ENCODE data around the gene CYP27B1. TPM values are rescaled to one million over a fixed set of nuclear protein-coding genes. Genes with fewer than 3 reads are reported as not detected.
A peak's percentile ranks its signal among the peaks of the same experiment; 100 is the strongest.

Gene CYP27B1
- total and polyA plus RNA-seq, 2 experiments from 2014 or later = 1.1 to 2.7 TPM

DNA sequence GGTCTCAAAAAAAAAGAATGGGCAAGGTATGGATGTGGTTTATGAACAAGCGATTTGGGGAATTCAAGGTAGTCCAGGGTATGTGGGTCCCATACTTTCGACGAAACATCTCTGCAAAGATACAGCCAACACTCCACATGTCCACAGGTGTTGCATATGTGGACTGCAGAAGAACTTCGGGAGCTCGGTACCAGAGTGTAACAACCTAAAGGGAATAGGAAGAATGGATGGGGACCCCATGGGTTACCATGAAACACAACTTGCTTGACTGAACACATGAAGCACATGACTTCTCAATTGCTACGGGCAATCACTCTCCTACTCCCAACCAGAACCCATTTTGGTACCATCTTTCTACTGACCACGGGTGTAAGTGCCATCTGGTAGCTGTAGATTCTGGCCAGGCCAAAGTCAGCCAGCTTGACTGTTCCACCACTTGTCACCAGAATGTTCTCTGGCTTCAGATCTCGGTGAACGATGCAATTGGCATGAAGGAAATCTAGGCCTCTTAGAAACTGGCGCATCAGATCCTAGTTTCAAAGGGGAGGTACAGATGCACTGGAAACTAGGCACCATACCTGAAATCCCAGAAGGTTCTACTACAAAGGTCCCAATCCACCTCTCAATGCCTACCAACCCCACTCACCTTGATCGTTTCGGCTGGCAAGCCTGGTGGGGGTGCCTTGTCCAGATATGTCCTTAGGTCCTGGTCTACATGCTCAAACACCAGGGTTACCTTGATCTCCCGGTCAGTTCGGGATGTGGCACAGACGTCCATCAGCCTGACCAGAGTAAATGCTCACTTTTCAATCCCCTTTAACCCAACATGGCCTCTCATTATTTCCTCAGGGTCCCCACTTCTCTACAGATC, 16.1 kb downstream of the CYP27B1 start:
- TF ChIP-seq ZNF114 (CRISPR knock-in tag; IDR thresholded peaks at IDR 0.05) (no peak), CREB1 (CRISPR knock-in tag; IDR thresholded peaks at IDR 0.05; ENCODE audit: low read depth) (no peak), EZH2phosphoT487 (IDR thresholded peaks at IDR 0.05; ENCODE audit: unreplicated experiment) (no peak)
- TF ChIP-seq, protein P1, sequence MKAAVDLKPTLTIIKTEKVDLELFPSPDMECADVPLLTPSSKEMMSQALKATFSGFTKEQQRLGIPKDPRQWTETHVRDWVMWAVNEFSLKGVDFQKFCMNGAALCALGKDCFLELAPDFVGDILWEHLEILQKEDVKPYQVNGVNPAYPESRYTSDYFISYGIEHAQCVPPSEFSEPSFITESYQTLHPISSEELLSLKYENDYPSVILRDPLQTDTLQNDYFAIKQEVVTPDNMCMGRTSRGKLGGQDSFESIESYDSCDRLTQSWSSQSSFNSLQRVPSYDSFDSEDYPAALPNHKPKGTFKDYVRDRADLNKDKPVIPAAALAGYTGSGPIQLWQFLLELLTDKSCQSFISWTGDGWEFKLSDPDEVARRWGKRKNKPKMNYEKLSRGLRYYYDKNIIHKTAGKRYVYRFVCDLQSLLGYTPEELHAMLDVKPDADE (IDR thresholded peaks at IDR 0.05) = no peak
- TF ChIP-seq, protein P2, sequence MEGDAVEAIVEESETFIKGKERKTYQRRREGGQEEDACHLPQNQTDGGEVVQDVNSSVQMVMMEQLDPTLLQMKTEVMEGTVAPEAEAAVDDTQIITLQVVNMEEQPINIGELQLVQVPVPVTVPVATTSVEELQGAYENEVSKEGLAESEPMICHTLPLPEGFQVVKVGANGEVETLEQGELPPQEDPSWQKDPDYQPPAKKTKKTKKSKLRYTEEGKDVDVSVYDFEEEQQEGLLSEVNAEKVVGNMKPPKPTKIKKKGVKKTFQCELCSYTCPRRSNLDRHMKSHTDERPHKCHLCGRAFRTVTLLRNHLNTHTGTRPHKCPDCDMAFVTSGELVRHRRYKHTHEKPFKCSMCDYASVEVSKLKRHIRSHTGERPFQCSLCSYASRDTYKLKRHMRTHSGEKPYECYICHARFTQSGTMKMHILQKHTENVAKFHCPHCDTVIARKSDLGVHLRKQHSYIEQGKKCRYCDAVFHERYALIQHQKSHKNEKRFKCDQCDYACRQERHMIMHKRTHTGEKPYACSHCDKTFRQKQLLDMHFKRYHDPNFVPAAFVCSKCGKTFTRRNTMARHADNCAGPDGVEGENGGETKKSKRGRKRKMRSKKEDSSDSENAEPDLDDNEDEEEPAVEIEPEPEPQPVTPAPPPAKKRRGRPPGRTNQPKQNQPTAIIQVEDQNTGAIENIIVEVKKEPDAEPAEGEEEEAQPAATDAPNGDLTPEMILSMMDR (conservative IDR thresholded peaks at IDR 0.05; ENCODE audit: low read depth in 2 of 2) = no peak
- no peak for ATAC-seq
- no peak overlapping the region for H2AFZ ChIP-seq
- no peaks in the 10 kb centered on the region; the same call in 1 of the 2 replicates for H4K20me1 ChIP-seq (replicated peaks; ENCODE audit: insufficient read depth)
- no peak for DNase-seq (ENCODE audit: low spot score)
- peak overlapping the region; percentile 99 for H3K4me2 ChIP-seq
- Mint-ChIP-seq H3K9me3 (no peaks in the 10 kb centered on the region; the same call in 2 of the 3 replicates), H3K4me1 (peaks cover 31% of the 10 kb centered on the region), H3K4me3 (peak overlapping the region; percentile 99), H3K36me3 (ENCODE audit: low read depth) (peaks cover 60% of the 10 kb centered on the region), H3K27me3 (ENCODE audit: insufficient read depth, low read depth, poor library complexity) (peaks cover 29% of the 10 kb centered on the region), H3K27ac (peak overlapping the region; percentile 99)
- H3K4me3 ChIP-seq = peak overlapping the region; percentile 97
- peak overlapping the region; percentile 59; the same call in 1 of the 2 replicates for H3K27ac ChIP-seq (ENCODE audit: low read depth)
- peaks cover 19% of the 10 kb centered on the region for H3K36me3 ChIP-seq (ENCODE audit: insufficient read depth)
- peaks cover 26% of the 10 kb centered on the region for H3K27me3 ChIP-seq (ENCODE audit: insufficient read depth)
- H3K79me2 ChIP-seq (replicated peaks; ENCODE audit: insufficient read depth) = peaks cover 26% of the 10 kb centered on the region
- peaks cover 27% of the 10 kb centered on the region for H3K4me1 ChIP-seq (ENCODE audit: insufficient read depth)
- H3F3A ChIP-seq (replicated peaks; ENCODE audit: low read depth) = peaks cover 42% of the 10 kb centered on the region
- H3K9me2 ChIP-seq (ENCODE audit: insufficient read depth) = no peaks in the 10 kb centered on the region

DNA sequence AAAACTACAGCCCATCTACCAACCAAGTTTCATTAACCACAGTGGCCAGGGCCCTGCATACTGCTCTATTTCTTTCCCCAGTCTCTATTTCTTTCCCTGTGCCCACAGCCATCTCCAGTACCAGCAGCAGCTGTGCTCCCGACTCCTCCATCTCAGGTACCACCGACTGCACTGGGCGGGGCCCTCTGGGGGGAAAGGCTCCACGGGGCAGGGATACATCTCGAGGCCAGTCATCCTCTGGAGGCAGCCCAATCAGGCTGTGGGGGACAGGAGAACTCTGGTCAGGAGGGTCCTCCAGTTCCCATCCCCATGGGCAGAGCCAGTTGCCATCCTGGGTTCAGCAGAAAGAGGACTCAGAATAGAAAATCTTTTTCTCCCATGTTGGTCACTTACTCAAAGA, 17.8 kb downstream of the CYP27B1 start:
- DNase-seq (ENCODE audit: low spot score) = no peak
- Histone ChIP-seq H3K27ac (ENCODE audit: low read depth) (no peak overlapping the region), H3K79me2 (replicated peaks; ENCODE audit: insufficient read depth) (peaks cover 26% of the 10 kb centered on the region), H3K4me2 (no peak overlapping the region), H3K36me3 (ENCODE audit: insufficient read depth) (peaks cover 19% of the 10 kb centered on the region), H3K4me1 (ENCODE audit: insufficient read depth) (peaks cover 23% of the 10 kb centered on the region), H3K4me3 (no peak overlapping the region), H4K20me1 (replicated peaks; ENCODE audit: insufficient read depth) (no peaks in the 10 kb centered on the region; the same call in 1 of the 2 replicates), H2AFZ (no peak overlapping the region), H3K9me2 (ENCODE audit: insufficient read depth) (no peaks in the 10 kb centered on the region), H3K27me3 (ENCODE audit: insufficient read depth) (peaks cover 13% of the 10 kb centered on the region), H3F3A (replicated peaks; ENCODE audit: low read depth) (peaks cover 42% of the 10 kb centered on the region)
- no peak for ATAC-seq
- peaks cover 33% of the 10 kb centered on the region for H3K27me3 Mint-ChIP-seq (ENCODE audit: insufficient read depth, low read depth, poor library complexity)
- no peak overlapping the region for H3K27ac Mint-ChIP-seq
- H3K4me1 Mint-ChIP-seq = peaks cover 31% of the 10 kb centered on the region
- no peaks in the 10 kb centered on the region; the same call in 2 of the 3 replicates for H3K9me3 Mint-ChIP-seq
- peaks cover 62% of the 10 kb centered on the region for H3K36me3 Mint-ChIP-seq (ENCODE audit: low read depth)
- H3K4me3 Mint-ChIP-seq = no peak overlapping the region
- TF ChIP-seq EZH2 (IDR thresholded peaks at IDR 0.05; ENCODE audit: low read depth, unreplicated experiment) (no peak), CREB1 (CRISPR knock-in tag; IDR thresholded peaks at IDR 0.05; ENCODE audit: low read depth) (no peak), POLR2AphosphoS5 (IDR thresholded peaks at IDR 0.05; ENCODE audit: low read depth) (no peak), ZNF114 (CRISPR knock-in tag; IDR thresholded peaks at IDR 0.05) (no peak), JUNB (IDR thresholded peaks at IDR 0.05; ENCODE audit: unreplicated experiment) (no peak), ZNF331 (CRISPR knock-in tag; IDR thresholded peaks at IDR 0.05; ENCODE audit: low read depth) (no peak), NANOG (IDR thresholded peaks at IDR 0.05; ENCODE audit: borderline replicate concordance) (no peak)
- TF ChIP-seq, protein P3, sequence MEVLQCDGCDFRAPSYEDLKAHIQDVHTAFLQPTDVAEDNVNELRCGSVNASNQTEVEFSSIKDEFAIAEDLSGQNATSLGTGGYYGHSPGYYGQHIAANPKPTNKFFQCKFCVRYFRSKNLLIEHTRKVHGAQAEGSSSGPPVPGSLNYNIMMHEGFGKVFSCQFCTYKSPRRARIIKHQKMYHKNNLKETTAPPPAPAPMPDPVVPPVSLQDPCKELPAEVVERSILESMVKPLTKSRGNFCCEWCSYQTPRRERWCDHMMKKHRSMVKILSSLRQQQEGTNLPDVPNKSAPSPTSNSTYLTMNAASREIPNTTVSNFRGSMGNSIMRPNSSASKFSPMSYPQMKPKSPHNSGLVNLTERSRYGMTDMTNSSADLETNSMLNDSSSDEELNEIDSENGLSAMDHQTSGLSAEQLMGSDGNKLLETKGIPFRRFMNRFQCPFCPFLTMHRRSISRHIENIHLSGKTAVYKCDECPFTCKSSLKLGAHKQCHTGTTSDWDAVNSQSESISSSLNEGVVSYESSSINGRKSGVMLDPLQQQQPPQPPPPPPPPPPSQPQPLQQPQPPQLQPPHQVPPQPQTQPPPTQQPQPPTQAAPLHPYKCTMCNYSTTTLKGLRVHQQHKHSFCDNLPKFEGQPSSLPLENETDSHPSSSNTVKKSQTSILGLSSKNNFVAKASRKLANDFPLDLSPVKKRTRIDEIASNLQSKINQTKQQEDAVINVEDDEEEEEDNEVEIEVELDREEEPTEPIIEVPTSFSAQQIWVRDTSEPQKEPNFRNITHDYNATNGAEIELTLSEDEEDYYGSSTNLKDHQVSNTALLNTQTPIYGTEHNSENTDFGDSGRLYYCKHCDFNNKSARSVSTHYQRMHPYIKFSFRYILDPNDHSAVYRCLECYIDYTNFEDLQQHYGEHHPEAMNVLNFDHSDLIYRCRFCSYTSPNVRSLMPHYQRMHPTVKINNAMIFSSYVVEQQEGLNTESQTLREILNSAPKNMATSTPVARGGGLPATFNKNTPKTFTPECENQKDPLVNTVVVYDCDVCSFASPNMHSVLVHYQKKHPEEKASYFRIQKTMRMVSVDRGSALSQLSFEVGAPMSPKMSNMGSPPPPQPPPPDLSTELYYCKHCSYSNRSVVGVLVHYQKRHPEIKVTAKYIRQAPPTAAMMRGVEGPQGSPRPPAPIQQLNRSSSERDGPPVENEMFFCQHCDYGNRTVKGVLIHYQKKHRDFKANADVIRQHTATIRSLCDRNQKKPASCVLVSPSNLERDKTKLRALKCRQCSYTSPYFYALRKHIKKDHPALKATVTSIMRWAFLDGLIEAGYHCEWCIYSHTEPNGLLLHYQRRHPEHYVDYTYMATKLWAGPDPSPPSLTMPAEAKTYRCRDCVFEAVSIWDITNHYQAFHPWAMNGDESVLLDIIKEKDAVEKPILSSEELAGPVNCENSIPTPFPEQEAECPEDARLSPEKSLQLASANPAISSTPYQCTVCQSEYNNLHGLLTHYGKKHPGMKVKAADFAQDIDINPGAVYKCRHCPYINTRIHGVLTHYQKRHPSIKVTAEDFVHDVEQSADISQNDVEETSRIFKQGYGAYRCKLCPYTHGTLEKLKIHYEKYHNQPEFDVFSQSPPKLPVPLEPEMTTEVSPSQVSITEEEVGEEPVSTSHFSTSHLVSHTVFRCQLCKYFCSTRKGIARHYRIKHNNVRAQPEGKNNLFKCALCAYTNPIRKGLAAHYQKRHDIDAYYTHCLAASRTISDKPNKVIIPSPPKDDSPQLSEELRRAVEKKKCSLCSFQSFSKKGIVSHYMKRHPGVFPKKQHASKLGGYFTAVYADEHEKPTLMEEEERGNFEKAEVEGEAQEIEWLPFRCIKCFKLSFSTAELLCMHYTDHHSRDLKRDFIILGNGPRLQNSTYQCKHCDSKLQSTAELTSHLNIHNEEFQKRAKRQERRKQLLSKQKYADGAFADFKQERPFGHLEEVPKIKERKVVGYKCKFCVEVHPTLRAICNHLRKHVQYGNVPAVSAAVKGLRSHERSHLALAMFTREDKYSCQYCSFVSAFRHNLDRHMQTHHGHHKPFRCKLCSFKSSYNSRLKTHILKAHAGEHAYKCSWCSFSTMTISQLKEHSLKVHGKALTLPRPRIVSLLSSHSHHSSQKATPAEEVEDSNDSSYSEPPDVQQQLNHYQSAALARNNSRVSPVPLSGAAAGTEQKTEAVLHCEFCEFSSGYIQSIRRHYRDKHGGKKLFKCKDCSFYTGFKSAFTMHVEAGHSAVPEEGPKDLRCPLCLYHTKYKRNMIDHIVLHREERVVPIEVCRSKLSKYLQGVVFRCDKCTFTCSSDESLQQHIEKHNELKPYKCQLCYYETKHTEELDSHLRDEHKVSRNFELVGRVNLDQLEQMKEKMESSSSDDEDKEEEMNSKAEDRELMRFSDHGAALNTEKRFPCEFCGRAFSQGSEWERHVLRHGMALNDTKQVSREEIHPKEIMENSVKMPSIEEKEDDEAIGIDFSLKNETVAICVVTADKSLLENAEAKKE (CRISPR knock-in tag; IDR thresholded peaks at IDR 0.05) = no peak
